ENCODE measurements around the gene ARSA.
"Not testable (repeated sequence)": the region's sequence is repeated elsewhere in the genome, so short reads cannot be mapped to it uniquely, and the experiment has no call there.

Gene ARSA

GRCh38 chr22:50621948-50622722, 5.8 kb downstream of the ARSA start:
- no peak for DNase-seq (ENCODE audit: low read depth)

DNA sequence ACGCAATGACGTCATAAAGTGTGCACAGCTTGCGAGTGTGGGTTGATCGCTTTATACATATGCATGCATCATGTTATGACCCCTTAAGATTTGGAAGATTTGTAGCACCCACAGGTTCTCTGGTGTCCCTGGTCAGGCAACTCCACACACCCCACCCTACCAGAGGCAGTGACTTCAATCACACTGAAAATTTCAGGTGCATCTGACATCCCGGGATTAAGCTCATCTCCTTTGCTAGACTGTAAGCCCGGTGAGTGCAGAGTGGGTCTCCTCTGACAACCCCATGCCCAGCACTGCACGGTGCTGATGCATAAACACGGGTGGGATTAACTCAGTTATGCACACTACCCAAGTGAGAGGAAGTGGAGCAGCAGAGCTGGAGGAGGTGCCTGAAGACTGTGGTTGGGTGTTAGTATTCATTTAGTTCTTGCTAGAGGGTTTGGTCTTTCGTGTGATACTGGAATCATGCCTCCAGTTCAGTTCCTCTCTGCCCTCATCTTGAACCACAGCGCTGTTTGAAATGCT, 6.5 kb downstream of the ARSA start:
- no peak for DNase-seq (ENCODE audit: low read depth)

- DNase-seq (ENCODE audit: low read depth): peak; percentile 71
These were observed 7.2 kb downstream of the ARSA start for GRCh38 chr22:50620593-50621355.

DNA sequence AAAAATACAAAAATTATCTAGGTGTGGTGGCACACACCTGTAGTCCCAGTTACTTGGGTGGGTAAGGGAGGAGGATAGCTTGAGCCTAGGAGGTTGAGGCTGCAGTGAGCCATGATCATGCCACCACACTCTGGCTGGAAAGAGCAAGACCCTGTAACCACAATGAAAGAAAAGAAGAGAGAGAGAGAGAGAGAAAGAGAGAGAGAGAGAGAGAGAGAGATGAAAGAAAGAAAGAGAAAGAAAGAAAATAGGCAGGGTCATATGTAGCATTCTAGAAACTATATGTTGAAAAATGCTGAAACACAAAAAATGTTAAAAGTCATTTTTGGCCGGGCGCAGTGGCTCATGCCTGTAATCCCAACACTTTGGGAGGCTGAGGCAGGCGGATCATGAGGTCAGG, 13.7 kb downstream of the ARSA start:
- not testable (repeated sequence) for DNase-seq (ENCODE audit: low read depth)

GRCh38 chr22:50613291-50613981, 14.5 kb downstream of the ARSA start:
- no peak for DNase-seq (ENCODE audit: low read depth)

DNA sequence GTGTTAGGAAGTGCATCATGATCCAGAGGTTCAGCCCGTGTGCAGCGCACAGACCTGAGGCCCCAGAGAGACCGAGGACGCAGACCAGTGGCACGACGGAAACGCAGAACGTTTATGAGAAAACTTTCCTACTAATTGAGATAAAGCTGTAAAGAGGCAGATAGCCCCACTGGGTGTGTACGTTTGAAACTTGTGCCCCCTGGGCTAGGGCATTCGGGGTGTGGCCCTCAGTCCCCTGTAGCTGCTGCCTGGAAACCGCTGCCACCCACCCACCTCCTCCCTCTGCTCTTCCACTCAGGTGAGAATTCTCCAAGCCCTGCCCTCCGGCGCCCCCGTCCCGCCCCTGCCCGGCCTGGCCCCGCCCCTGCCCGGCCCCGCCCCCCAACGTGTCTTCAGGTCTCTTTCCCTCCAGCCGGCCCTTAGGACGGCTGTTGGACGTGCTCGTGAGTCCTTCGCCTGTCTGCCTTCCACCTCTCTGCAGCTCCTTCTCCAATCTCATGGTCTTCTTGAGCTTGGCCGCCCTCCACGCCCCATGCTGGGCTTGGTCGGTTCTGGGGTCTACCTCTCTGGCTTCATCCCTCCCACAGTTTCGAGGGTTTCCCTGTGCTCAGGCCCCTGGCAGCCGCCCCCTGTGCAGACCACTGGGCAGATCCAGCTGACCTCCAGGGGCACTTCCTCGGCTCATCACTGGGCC, 15.3 kb downstream of the ARSA start:
- DNase-seq (ENCODE audit: low read depth): no peak

- DNase-seq (ENCODE audit: low read depth): no peak
These were observed 15.8 kb downstream of the ARSA start for GRCh38 chr22:50612168-50612527.

DNA sequence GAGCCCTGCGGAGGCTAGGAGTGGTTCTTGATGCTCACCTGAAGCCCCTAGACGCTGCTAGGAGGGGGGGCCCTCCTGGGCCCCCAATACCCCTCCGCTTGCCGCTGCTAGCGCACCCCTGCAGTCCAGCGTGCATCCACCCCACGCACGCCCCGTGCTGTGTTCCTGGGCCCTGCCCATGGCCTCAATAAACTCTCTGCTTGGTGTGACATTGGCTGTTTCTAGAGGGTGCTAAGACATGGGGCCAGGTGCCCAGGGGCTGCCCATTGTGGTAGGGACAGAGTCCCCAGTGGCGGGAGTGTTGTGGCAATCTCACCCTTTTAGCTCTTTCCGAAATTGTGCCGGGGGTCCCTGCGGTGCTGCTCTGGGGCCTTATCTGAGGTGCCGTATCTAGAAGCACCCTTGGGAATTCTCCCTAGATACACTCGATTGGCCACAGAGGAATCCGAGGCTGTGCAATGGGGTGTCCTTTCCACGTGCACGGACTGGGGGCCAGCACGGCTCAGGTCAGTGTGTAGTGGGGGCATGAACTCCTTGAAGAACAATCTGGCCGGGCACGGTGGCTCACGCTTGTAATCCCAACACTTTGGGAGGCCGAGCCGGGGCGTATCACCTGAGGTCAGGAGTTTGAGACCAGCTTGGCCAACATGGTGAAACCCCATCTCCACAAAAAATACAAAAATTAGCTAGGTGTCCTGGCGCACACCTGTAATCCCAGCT, 16.5 kb downstream of the ARSA start:
- DNase-seq (ENCODE audit: low read depth): no peak

DNA sequence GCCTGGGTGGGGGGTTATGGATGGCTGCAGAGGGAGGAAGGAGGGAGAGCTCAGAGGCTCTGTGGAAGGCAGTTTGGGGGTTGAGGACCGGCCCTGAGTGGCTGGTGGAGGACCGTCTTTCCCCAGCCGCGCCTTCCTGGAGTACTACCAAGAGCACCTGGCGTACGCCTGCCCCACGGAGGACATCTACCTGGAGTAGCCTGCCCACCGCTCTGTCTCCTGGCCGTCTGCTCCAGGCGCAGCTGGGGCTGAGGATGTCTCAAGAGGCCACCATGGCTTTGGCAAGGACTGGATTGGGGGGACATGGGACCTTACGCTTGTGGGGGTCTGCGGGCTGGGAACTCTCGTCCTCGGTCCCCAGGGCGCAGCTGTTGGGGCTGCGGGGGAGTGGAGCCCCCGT, 17.4 kb downstream of the ARSA start:
- no peak for DNase-seq (ENCODE audit: low read depth)

DNA sequence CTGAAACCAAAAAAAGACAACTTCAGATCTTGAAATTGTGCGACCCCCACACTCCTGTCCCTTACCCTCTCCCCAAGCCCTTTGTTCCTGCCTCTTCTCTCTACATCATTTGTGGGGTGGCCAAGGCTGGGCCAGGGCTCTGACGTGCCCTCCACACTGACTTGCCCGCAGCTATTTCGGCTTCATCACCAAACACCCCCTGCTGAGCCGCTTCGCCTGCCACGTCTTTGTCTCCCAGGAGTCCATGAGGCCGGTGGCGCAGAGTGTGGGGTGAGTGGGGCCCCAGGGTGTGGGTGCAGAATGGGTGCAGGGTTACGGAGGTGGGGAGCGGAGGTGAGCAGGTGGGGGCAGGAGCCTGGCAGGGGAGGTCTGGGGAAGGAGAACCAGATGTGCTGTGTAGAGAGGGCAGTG, 17.9 kb downstream of the ARSA start:
- no peak for DNase-seq (ENCODE audit: low read depth)

GRCh38 chr22:50609599-50609998, 18.4 kb downstream of the ARSA start:
- DNase-seq (ENCODE audit: low read depth): no peak

- DNase-seq (ENCODE audit: low read depth): no peak
These were observed 19.0 kb downstream of the ARSA start for GRCh38 chr22:50608996-50609395.

DNA sequence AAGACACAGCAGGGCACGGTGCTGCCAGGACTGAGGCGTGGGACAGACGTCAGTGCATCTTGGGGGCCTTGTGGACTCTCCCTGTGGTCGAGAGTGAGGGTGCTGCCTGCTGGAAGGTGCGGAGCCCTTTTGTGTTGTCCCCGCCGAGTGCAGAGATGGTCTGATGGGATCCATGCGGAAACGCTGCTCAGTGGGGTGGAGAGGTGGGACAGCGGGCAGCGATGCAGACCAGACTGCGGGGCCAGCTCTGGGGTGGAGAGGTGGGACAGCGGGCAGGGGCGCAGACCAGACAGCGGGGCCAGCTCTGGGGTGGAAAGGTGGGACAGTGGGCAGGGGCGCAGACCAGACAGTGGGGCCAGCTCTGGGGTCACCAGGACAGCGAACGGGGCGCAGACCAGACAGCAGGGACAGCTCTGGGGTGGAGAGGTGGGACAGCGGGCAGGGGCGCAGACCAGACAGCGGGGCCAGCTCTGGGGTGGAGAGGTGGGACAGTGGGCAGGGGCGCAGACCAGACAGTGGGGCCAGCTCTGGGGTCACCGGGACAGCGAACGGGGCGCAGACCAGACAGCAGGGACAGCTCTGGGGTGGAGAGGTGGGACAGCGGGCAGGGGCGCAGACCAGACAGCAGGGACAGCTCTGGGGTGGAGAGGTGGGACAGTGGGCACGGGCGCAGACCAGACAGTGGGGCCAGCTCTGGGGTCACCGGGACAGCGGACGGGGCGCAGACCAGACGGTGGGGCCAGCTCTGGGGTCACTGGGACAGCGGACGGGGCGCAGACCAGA, 19.7 kb downstream of the ARSA start:
- DNase-seq (ENCODE audit: low read depth): not testable (repeated sequence)

GRCh38 chr22:50607659-50608020, 20.3 kb downstream of the ARSA start:
- no peak for DNase-seq (ENCODE audit: low read depth)

DNA sequence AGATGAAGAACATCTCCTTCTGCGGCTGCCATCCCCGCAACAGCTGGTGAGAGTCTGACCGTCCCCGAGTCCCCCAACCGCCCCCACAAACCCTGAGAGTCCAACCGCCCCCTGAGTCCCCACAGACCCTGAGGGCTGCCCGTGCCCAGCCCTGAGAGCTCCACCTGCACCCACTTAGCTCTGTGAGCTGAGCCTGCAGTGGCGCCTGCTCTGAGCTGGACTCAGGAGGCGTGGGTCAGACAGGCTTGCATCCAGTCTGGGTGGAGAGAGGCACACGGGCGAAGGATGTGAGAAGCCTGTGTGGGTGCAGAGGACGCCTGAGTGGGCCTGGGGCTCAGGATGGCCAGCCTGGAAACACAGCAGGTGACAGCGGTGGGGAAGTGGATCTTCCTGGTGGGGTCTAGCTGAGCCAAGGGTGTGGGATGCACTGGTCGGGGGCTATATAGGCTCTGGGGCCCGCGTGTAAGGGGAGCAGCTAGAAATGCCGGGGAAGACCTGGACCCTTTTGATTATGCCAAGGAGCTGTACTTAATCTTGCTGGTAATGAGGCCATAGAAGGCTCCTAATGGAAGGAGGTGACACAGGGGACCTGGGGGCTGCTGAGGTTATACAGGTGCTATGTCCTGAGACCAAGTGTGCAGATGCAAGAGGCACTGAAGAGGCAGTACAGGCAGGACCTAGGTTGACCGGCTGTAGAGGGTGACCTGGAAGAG, 20.9 kb downstream of the ARSA start:
- no peak for DNase-seq (ENCODE audit: low read depth)

DNA sequence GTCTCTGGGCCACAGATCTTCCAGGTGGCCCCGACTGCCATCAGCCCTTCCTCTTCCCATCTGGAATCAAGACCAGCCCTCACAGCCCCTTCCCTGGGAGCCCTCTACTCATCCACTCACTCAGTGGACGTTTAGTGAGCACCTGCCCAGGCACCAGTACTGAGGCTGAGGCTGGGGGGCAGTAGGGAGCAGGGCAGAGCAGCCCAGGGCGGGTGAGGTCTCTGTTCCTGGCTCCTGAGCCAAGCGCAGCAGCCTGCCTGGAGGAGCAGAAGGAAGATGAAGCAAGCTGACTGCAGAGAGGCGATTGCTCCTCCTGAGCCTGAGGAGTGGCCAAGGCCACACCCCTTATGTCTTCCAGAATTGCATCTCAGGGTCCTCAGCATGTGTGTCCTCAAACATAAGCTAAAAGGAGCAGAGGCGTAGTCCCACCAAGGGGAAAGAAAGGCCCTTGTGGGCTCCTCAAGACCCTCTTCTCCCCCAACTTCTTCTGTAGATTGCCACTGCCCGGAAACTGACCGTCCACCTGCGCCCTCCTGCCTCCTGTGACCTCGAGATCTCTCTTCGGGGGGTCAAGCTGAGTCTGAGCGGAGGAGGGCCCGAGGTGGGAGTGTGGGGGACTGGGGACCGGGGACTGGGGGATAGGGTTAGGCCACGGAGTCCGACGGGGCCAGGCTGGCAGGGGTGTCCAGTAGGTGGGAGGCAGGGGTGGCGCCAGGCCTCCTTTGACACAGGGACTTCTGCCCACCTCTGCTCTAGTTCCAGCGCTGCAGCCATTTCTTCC, 21.6 kb downstream of the ARSA start:
- DNase-seq (ENCODE audit: low read depth): no peak

DNA sequence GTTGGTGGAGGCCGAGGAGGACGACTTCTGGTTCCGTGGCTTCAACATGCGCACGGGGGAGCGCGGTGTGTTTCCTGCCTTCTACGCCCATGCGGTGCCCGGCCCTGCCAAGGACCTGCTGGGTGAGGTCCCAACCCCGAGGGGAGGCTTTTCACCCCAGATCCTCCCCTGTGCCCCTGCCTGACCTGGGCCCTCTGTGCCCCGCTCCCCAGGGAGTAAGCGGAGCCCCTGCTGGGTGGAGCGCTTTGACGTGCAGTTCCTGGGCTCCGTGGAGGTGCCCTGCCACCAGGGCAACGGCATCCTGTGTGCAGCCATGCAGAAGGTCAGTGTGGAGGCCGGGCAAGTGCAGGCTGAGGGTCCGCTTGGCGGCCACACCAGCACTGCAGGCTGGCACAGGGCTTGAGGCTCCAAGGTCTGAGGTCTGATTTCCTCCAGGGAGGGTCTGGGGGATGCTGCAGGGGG, 22.3 kb downstream of the ARSA start:
- no peak for DNase-seq (ENCODE audit: low read depth)

- DNase-seq (ENCODE audit: low read depth): no peak
These were observed 22.8 kb downstream of the ARSA start for GRCh38 chr22:50605002-50605612.
